WTC11 (cell line): ENCODE data around the gene ZNF213.

Experiments
- ELF4 ChIP-seq: sonication (generic); formaldehyde crosslinking; IDR thresholded peaks from 2 replicates; pipeline ENCODE4 v1.8.1; 2022; ENCODE audit warnings: low read depth, mild to moderate bottlenecking, moderate library complexity, missing genetic modification reagents
- IRF2 ChIP-seq: sonication (generic); formaldehyde crosslinking; IDR thresholded peaks from 2 replicates; pipeline ENCODE4 v1.8.0; 2022; ENCODE audit warnings: low read depth, missing genetic modification reagents, borderline replicate concordance
- RELA ChIP-seq: sonication (generic); formaldehyde crosslinking; IDR thresholded peaks from 2 replicates; pipeline ENCODE4 v1.8.1; 2022; ENCODE audit warnings: missing genetic modification reagents, mild to moderate bottlenecking, borderline replicate concordance
- TEAD4 ChIP-seq: sonication (generic); formaldehyde crosslinking; IDR thresholded peaks from 2 replicates; pipeline ENCODE4 v1.8.0; 2022; ENCODE audit warnings: mild to moderate bottlenecking, missing genetic modification reagents
- ZNF138 ChIP-seq: sonication (generic); formaldehyde crosslinking; conservative IDR thresholded peaks from 2 replicates; pipeline ENCODE4 v1.8.1; 2022; ENCODE audit warnings: mild to moderate bottlenecking, moderate library complexity, missing genetic modification reagents
- TF ChIP-seq, protein P1 (sequence below): sonication (generic); formaldehyde crosslinking; IDR thresholded peaks from 2 replicates; pipeline ENCODE4 v1.8.1; 2023; ENCODE audit warnings: mild to moderate bottlenecking, moderate library complexity, missing genetic modification reagents
- TF ChIP-seq, protein P2 (sequence below): fragments of 200-600 bp; IDR thresholded peaks from 2 replicates; pipeline ENCODE4 v1.8.0; 2022; ENCODE audit warnings: antibody characterized with exemption
- TF ChIP-seq, protein P3 (sequence below): sonication (generic); formaldehyde crosslinking; IDR thresholded peaks from 2 replicates; pipeline ENCODE4 v1.8.1; 2023; ENCODE audit warnings: mild to moderate bottlenecking, missing genetic modification reagents, moderate library complexity
- TF ChIP-seq, protein P4 (sequence below): sonication (generic); formaldehyde crosslinking; IDR thresholded peaks from 2 replicates; pipeline ENCODE4 v1.8.1; 2022; ENCODE audit warnings: low read depth, missing genetic modification reagents, borderline replicate concordance
- TF ChIP-seq, protein P5 (sequence below): sonication (generic); formaldehyde crosslinking; IDR thresholded peaks from 2 replicates; pipeline ENCODE4 v1.8.1; 2023; ENCODE audit warnings: mild to moderate bottlenecking, missing genetic modification reagents
- TF ChIP-seq, protein P6 (sequence below): sonication (generic); formaldehyde crosslinking; IDR thresholded peaks from 2 replicates; pipeline ENCODE4 v1.8.1; 2022; ENCODE audit warnings: mild to moderate bottlenecking, moderate library complexity, missing genetic modification reagents

DNA sequence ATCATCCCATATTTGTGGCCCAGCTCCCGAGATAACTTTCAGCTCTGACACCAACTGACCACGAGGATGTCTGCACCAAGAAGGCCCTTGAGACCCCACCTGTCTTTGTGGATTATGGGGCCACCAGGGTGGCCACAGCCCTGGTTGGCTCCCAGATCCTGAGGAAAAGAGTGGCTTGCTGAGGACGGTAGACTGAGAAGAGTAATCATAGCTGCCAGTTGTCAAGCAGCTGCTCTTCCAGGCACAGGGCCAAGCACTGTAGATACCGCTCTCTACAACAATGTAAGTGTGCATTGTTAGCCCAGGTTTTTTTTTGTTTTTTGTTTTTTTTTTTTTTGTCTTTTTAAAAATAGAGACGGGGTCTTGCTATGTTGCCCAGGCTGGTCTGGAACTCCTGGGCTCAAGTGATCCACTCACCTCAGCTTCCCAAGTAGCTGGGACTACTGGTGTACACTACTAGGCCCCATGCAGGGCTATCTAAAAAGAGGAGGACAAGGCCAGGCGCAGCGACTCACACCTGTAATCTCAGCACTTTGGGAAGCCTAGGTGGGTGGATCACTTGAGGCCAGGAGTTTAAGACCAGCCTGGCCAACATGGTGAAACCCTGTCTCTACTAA, 12.9 kb upstream of the ZNF213 start:
- TF ChIP-seq, protein P1, sequence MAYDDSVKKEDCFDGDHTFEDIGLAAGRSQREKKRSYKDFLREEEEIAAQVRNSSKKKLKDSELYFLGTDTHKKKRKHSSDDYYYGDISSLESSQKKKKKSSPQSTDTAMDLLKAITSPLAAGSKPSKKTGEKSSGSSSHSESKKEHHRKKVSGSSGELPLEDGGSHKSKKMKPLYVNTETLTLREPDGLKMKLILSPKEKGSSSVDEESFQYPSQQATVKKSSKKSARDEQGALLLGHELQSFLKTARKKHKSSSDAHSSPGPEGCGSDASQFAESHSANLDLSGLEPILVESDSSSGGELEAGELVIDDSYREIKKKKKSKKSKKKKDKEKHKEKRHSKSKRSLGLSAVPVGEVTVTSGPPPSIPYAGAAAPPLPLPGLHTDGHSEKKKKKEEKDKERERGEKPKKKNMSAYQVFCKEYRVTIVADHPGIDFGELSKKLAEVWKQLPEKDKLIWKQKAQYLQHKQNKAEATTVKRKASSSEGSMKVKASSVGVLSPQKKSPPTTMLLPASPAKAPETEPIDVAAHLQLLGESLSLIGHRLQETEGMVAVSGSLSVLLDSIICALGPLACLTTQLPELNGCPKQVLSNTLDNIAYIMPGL (CRISPR knock-in tag) = no peak
- TF ChIP-seq RELA (CRISPR knock-in tag) (no peak), IRF2 (no peak), ELF4 (CRISPR knock-in tag) (no peak), TEAD4 (CRISPR knock-in tag) (no peak), ZNF138 (CRISPR knock-in tag) (no peak)
- TF ChIP-seq, protein P2, sequence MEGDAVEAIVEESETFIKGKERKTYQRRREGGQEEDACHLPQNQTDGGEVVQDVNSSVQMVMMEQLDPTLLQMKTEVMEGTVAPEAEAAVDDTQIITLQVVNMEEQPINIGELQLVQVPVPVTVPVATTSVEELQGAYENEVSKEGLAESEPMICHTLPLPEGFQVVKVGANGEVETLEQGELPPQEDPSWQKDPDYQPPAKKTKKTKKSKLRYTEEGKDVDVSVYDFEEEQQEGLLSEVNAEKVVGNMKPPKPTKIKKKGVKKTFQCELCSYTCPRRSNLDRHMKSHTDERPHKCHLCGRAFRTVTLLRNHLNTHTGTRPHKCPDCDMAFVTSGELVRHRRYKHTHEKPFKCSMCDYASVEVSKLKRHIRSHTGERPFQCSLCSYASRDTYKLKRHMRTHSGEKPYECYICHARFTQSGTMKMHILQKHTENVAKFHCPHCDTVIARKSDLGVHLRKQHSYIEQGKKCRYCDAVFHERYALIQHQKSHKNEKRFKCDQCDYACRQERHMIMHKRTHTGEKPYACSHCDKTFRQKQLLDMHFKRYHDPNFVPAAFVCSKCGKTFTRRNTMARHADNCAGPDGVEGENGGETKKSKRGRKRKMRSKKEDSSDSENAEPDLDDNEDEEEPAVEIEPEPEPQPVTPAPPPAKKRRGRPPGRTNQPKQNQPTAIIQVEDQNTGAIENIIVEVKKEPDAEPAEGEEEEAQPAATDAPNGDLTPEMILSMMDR = no peak
- TF ChIP-seq, protein P3, sequence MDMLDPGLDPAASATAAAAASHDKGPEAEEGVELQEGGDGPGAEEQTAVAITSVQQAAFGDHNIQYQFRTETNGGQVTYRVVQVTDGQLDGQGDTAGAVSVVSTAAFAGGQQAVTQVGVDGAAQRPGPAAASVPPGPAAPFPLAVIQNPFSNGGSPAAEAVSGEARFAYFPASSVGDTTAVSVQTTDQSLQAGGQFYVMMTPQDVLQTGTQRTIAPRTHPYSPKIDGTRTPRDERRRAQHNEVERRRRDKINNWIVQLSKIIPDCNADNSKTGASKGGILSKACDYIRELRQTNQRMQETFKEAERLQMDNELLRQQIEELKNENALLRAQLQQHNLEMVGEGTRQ (CRISPR knock-in tag) = no peak
- TF ChIP-seq, protein P4, sequence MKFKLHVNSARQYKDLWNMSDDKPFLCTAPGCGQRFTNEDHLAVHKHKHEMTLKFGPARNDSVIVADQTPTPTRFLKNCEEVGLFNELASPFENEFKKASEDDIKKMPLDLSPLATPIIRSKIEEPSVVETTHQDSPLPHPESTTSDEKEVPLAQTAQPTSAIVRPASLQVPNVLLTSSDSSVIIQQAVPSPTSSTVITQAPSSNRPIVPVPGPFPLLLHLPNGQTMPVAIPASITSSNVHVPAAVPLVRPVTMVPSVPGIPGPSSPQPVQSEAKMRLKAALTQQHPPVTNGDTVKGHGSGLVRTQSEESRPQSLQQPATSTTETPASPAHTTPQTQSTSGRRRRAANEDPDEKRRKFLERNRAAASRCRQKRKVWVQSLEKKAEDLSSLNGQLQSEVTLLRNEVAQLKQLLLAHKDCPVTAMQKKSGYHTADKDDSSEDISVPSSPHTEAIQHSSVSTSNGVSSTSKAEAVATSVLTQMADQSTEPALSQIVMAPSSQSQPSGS (CRISPR knock-in tag) = no peak
- TF ChIP-seq, protein P5, sequence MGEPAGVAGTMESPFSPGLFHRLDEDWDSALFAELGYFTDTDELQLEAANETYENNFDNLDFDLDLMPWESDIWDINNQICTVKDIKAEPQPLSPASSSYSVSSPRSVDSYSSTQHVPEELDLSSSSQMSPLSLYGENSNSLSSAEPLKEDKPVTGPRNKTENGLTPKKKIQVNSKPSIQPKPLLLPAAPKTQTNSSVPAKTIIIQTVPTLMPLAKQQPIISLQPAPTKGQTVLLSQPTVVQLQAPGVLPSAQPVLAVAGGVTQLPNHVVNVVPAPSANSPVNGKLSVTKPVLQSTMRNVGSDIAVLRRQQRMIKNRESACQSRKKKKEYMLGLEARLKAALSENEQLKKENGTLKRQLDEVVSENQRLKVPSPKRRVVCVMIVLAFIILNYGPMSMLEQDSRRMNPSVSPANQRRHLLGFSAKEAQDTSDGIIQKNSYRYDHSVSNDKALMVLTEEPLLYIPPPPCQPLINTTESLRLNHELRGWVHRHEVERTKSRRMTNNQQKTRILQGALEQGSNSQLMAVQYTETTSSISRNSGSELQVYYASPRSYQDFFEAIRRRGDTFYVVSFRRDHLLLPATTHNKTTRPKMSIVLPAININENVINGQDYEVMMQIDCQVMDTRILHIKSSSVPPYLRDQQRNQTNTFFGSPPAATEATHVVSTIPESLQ = no peak
- TF ChIP-seq, protein P6, sequence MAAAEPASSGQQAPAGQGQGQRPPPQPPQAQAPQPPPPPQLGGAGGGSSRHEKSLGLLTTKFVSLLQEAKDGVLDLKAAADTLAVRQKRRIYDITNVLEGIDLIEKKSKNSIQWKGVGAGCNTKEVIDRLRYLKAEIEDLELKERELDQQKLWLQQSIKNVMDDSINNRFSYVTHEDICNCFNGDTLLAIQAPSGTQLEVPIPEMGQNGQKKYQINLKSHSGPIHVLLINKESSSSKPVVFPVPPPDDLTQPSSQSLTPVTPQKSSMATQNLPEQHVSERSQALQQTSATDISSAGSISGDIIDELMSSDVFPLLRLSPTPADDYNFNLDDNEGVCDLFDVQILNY (CRISPR knock-in tag) = no peak
